ENCODE data around the gene EEF1A2. TPM values are rescaled to one million over a fixed set of nuclear protein-coding genes. Genes with fewer than 3 reads are reported as not detected.

EEF1A2 gene
- 3.4 and 12.5 TPM in 2 replicates for total RNA-seq

GRCh38 chr20:63498960-63499337, at the start of gene EEF1A2:
Gene EEF1A2, minus strand, starts transcription at chr20:63499083. Its CDS starts 1,320 bp downstream, at chr20:63497763.

GRCh38 chr20:63547725-63548480, 49.0 kb upstream of the EEF1A2 start, which contains the start of gene SRMS:
Gene SRMS, minus strand, starts transcription at chr20:63547749. Its CDS starts 286 bp downstream, at chr20:63547463.

GRCh38 chr20:63536997-63537524, 38.2 kb upstream of the EEF1A2 start, which contains the start of gene PTK6:
Gene PTK6, minus strand, starts transcription at chr20:63537376. Its CDS starts 62 bp downstream, at chr20:63537314.

GRCh38 chr20:63520504-63520933, 21.6 kb upstream of the EEF1A2 start, which contains the start of gene PPDPF:
Gene PPDPF, plus strand, starts transcription at chr20:63520765. Its CDS starts 544 bp downstream, at chr20:63521309.

GRCh38 chr20:63471981-63472831, 26.7 kb downstream of the EEF1A2 start, which contains the start of gene KCNQ2:
Gene KCNQ2, minus strand, starts transcription at chr20:63472655. Its CDS starts 192 bp downstream, at chr20:63472463.

Other genes with a start within 250 kb of the EEF1A2 start
- 20.0 and 213 TPM in 2 replicates for gene NKAIN4, start 244.6 kb downstream of the EEF1A2 start, total RNA-seq
- gene ARFGAP1, start 226.3 kb downstream of the EEF1A2 start, total RNA-seq = 106 and 107 TPM in 2 replicates
- gene COL20A1, start 205.9 kb downstream of the EEF1A2 start, total RNA-seq = 0.16 TPM in 1 of 2 replicates, not detected in the other
- gene CHRNA4, start 137.7 kb downstream of the EEF1A2 start, total RNA-seq = not detected in 2 replicates
- not detected in 2 replicates for gene KCNQ2, start 26.4 kb downstream of the EEF1A2 start, total RNA-seq
- gene PPDPF, start 21.7 kb upstream of the EEF1A2 start, total RNA-seq = 303 and 325 TPM in 2 replicates
- not detected in 2 replicates for gene PTK6, start 38.3 kb upstream of the EEF1A2 start, total RNA-seq
- not detected in 2 replicates for gene SRMS, start 48.7 kb upstream of the EEF1A2 start, total RNA-seq
- gene FNDC11, start 55.1 kb upstream of the EEF1A2 start, total RNA-seq = 0.16 and 1.1 TPM in 2 replicates
- gene HELZ2, start 75.2 kb upstream of the EEF1A2 start, total RNA-seq = 37.2 and 45.9 TPM in 2 replicates
- gene GMEB2, start 128.0 kb upstream of the EEF1A2 start, total RNA-seq = 12.1 and 13.1 TPM in 2 replicates
- gene STMN3, start 154.3 kb upstream of the EEF1A2 start, total RNA-seq = 20.7 and 69.0 TPM in 2 replicates
- gene RTEL1, start 159.2 kb upstream of the EEF1A2 start, total RNA-seq = 14.2 and 24.3 TPM in 2 replicates
- gene TNFRSF6B, start 197.6 kb upstream of the EEF1A2 start, total RNA-seq = 127 and 248 TPM in 2 replicates
- gene ARFRP1, start 208.9 kb upstream of the EEF1A2 start, total RNA-seq = 35.5 and 39.4 TPM in 2 replicates
- 29.5 and 34.1 TPM in 2 replicates for gene ZGPAT, start 209.0 kb upstream of the EEF1A2 start, total RNA-seq
- gene LIME1, start 237.6 kb upstream of the EEF1A2 start, total RNA-seq = 3.9 and 6.5 TPM in 2 replicates
- gene SLC2A4RG, start 240.7 kb upstream of the EEF1A2 start, total RNA-seq = 68.1 and 97.0 TPM in 2 replicates